HUDEP-2 (cell line): Measurements from ENCODE around the gene HES5.
"Not testable (repeated sequence)": the region's sequence is repeated elsewhere in the genome, so short reads cannot be mapped to it uniquely, and the experiment has no call there.

Experiments used
- DNase-seq, 76 experiments: peaks; one replicate each; lab custom pipeline; 2025; ENCODE audit not compliant: unreplicated experiment in 76 of 76; lab: John Stamatoyannopoulos, UW

HES5 gene

DNA sequence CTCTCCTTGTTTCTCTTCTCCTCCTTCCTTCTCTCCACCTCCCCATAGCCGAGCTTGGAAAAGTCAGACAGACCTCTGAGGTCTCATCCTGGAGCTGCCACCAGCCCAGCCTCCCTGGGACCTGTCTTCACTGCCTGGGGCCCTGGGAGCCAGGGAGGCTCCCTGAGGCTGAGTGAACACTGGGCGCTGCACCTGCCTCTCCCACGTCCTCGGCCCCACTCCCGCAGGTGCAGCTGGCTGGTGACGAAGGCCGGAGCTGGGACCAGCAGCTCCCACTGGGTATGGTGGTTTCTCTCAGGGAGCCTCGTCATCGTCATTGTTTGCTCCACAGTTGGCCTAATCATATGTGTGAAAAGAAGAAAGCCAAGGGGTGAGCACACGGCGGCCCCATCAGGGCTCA is 31.4 kb upstream of the HES5 start:
- DNase-seq: no peak

DNA sequence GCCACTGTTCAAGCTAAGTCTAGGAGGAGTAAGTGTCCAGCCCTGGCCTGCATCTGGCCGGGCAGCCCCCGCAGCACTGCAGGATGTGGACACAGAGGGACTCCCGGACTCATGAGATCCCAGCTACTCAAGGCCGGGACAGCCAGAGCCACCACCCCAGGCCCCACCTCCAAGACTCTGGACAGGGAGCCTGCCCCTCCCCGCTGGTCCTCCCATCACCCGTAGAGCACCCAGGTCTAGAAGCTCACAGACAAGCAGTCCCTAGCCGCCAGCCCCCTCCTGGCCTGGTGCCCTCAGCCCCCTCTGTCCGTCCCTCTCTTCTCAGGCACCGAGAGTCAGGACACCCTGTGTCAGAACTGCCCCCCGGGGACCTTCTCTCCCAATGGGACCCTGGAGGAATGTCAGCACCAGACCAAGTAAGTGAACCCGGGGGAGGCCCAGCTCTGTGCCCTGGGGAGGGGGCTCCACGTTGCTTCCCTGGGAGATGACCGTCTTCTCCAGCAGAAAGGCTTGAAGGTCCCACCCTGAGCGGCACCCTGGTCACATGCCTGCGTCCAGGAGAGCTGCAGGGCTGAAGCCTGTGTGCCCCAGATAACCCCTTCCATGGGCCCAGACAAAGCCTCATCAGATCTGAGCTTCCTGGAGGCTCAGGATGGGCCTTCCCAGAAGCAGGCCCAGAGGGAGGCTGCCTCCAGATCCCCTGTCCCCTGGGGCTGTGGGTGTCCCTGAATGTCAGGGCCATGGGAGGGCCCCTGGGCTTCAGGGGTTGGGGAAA is 30.4 kb upstream of the HES5 start:
- peak in 14 of 76 experiments; percentile 8 to 41 (median 20) for DNase-seq

GRCh38 chr1:2559509-2560298 is 29.6 kb upstream of the HES5 start:
- DNase-seq: no peak

DNA sequence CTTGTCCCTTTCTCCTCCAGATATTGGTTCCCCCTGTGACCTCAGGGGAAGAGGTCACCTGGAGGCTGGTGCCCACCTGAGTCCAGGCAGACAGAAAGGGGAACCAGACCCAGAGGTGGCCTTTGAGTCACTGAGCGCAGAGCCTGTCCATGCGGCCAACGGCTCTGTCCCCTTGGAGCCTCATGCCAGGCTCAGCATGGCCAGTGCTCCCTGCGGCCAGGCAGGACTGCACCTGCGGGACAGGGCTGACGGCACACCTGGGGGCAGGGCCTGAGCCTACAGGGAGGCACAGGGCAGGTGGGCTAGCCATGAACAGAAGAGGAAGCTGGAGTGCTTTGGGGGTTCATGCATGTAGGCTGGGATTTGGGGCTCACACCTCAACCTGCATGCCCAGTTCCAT is 28.8 kb upstream of the HES5 start:
- DNase-seq: no peak

DNA sequence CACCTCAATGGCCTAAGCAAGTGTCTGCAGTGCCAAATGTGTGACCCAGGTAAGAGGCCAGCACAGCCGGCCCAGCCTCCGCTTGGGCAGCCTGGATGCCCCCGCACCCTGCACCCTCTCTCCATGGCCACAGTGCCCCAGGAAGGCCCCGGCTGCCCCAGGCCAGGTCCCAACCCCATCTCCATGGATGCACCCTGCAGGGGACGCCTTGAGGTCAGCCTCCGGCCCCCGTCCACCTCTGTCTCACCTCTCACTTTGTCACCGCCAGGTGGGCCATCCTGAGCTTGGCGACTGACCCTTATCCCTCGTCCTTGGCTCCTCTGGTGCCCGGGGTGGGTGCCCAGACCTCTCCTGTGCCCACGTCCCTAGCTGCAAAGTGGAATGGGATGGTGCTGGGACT is 28.4 kb upstream of the HES5 start:
- no peak for DNase-seq

DNA sequence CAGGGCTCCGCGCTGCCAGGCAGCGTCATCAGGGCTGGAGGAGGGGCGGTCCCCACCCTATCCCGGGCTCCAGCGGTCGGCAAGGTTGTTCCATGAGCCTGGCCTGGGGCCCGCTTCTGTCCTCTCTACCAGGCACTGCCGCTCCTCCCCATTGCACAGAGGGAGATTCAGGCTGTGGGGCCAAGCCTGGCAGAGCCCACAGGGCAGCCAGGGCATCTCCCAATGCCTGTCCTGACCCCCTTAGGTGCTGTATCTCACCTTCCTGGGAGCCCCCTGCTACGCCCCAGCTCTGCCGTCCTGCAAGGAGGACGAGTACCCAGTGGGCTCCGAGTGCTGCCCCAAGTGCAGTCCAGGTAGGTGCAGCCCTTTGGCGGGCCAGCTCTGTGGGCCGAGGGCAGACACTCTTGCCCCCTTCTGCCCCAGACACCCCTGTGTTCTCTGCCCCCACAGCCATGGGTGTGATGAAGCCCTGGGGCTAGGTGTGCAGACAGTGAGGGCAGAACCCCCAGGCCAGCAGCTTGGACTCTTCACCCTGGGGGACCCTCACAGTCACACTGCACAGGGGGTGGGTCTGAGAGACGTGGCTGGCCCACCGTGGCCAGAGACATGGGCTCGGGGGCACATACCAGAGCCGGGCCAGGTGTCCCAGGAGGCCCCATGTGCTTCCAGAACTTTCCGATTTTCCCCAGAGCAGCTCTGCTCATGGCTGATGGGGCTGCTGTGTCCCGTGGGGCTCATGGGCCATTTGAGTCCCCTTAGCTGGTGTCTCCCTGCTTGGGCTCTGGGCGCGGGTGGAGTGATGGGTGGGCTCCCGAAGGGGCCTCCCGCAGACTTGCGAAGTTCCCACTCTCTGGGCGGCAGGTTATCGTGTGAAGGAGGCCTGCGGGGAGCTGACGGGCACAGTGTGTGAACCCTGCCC is 27.7 kb upstream of the HES5 start:
- no peak for DNase-seq

DNA sequence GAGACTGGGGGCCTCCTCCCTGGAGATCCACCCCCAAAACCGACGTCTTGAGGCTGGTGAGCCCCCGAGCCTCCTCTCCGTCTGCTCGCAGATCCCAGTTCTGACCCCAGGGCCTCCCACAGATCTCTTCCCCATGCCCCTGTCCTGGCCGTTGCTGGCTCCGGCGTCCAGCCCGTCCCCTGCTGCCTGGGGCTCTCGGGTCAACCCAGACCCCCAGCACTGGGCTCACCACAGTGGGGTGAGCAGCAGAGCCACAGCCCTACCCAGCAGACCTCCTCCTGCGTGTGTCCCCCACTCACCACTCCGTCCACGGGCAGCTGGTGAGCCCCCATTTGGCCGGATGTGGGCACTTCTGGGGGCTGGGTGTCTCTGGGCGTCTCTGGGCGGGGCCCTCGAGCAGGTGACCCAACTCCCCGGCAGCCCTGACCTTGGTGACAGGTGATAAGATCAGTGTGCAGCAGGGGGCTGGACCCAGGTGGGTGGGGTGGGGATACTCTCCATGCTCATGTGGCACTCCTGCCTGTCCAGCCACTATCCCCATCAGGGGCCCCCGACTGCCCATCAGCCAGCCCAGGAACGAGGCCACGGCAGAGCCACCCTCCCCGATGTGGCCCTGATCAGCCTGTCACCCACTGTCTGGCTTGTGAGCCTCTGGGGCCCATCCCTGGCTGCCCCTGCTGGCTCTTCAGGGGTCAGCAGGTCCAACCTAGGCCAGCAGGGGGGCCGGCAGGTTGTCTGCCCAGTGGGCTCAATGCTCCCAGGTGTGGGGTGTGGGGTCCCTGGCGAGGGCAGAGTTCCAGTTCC is 26.8 kb upstream of the HES5 start:
- DNase-seq: peak in 19 of 76 experiments; percentile 13 to 49 (median 28)

DNA sequence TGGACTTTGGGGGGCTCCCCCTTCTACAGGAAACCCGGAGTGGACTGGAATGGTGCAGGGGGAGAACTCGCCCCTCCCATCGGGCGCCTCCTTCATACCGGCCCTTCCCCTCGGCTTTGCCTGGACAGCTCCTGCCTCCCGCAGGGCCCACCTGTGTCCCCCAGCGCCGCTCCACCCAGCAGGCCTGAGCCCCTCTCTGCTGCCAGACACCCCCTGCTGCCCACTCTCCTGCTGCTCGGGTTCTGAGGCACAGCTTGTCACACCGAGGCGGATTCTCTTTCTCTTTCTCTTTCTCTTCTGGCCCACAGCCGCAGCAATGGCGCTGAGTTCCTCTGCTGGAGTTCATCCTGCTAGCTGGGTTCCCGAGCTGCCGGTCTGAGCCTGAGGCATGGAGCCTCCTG is 26.2 kb upstream of the HES5 start, which contains the start of gene TNFRSF14:
Gene TNFRSF14, plus strand, starts transcription at position 95 of the 401 bp plus-strand sequence. Its CDS starts 294 bp downstream, at position 389.
- peak in 25 of 76 experiments; percentile 16 to 87 (median 42) for DNase-seq

DNA sequence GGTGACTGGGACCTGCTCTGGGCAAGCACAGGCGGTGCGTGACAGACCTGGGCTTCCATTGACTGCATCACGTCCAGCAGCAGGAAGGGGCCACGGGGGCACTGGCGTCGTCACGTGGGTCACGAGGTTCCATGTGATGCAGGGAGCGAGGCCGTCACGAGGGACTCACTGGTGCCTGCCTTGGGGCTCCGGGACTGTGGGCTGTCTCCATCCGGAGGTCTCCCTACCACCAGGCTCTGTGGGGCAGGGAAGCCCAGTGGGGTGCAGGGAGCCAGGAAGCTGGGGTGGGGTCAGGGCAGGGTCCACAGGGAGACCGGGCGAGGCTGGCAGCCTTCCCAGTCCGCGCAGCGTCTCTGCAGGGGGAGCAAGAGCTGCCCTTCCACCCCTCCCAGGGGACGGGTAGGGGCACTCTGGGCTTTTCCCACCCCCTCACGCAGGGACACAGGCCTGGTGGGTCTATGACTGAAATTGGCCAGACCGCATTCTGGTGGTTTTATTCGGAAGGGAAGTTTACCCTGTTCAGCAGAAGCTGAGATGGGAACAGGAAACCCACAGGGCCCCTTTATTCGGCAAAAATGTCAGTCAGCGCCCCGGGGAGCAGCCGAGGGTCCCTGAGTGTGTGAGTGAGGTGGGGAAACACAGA is 25.7 kb upstream of the HES5 start:
- peak in 58 of 76 experiments; percentile 12 to 76 (median 48) for DNase-seq

GRCh38 chr1:2554621-2555387 is 24.7 kb upstream of the HES5 start:
- DNase-seq: peak in 24 of 76 experiments; percentile 12 to 36 (median 22)

DNA sequence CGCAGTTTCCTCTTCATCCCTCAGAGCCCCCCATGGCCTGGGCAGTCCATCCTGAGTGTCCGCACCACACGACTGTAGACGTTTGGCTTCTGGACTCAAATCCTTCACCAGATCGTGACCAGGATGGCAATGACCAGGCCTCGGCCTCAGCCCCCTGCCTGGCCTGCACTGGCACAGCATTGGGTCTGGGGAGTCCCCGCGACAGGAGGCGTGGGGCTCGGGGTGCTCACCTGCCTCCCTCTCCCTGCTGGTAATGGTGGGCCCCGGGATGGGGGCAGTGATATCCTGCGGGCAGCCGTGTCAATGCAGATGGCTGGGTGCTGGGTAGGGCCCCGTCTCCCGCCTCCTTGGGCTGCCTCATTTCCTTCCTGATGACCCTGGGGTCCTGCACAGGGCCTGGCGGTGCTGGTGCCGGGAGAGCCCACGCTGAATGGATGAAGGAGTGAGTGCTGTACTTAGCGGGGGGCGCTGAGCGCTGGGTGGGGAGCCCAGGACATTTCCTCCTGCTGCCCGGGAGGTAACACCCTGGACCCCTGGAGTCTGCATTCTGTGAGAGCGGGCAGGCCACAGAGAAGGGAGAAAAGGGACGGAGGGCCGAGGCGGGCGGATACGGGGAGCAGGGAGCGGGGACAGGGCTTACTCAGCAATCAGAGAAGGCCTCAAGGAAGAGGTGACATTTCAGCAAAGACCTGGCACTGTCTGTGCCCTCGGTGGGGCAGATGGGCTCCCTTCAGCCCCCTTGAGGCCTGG is 24.0 kb upstream of the HES5 start:
- no peak for DNase-seq

DNA sequence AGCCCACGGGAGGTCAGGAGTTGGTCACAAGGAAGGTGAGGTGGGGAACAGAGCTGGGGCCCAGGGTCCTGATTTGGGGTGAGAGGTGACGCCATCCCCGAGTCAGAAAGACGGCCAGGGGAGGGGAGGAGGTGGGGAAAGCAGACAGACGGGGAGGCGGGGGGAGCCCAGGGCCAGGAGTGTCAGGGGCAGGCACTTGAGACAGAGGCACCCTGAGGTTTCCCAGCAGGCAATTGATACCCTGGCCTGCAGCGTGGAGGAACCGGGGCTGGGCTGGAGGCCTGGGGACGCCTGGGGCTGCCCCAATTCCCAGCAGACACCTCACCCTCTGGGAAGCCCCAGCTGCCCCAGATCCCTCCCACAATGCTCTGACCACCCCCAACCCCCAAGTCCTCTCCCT is 23.0 kb upstream of the HES5 start:
- DNase-seq: not testable (repeated sequence)

DNA sequence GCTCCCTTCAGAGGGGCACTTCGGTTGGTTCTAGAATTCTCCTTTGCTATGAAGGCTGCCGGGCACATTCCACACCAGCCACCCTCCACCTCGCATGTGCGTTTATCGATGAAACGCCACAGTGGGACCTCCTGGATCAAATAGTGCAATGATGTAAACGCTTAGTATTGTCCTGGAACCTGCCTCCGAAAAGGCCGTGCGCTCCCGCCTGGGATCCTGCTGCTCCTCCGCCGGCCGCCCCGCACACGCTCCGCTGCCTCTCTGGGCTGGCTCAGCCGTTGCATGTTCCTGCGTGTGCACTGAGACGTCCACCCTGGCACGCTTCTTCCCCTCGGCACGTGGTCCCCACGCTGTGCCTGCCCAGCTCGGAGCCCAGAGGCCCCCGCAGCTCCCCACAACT is 22.1 kb upstream of the HES5 start:
- no peak for DNase-seq

GRCh38 chr1:2551544-2551943 is 21.5 kb upstream of the HES5 start:
- not testable (repeated sequence) for DNase-seq

DNA sequence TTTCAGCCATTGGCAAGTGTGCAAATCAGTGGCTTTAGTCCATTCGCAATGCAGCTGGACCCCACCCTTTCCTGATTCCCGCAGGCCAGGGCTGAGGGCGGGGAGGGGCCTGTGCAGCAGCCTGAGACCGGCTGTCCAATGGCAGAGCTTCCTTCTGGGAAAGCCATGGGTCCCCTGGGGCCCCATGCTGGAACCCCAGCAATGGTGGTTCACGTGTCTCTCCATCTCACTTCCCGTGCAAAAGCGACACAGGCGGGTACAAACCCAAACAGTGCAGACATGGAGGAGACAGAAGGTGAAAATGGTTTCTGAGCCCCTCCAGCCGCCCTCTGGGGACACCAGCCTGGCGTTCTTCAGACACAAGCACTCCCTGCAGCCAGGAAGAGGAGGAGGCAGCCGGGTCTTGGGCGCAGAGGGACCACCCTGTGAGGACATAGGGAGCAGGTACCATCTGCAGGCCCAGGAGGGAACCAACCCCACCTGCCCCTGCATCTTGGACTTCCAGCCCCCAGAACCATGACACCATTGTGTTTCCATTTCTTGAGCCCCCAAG is 20.3 kb upstream of the HES5 start:
- not testable (repeated sequence) for DNase-seq

GRCh38 chr1:2549367-2550029 is 19.4 kb upstream of the HES5 start:
- not testable (repeated sequence) for DNase-seq

DNA sequence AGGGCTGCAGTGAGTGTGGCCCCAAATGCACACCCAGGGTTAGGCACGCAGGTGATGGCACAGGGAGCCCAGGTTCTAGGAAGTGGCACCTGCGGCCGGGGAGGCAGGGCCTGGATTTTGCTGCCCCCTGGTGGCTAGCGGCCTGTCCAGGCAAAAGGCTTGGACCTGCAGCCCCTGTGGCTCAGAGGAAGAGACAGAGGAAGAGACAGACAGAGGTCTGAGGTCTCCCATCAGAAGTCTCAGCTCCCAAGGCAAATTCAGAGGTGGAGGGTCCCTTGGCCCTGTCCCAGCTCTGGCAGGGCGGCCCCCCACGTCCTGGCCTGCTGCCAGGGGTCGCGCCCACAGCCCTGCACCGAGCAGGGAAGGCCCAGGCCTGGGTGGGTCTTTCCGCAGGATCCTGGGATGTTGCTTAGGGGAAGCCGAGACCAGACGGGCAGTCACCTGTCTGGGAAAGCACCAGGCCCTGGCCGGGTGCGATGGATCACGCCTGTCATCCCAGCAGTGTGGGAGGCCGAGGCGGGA is 18.1 kb upstream of the HES5 start:
- DNase-seq: peak in 71 of 76 experiments; percentile 24 to 84 (median 67)
